Activated CD8-positive, alpha-beta T cell treated with anti-CD3 and anti-CD28 coated beads, Interleukin-2, amount 10 ng/mL, durations not matched to agents 7 days and 5 days (primary cell): ENCODE measurements around the gene OTUD1. TPM values are rescaled to one million over a fixed set of nuclear protein-coding genes. Genes with fewer than 3 reads are reported as not detected.
A peak's percentile ranks its signal among the peaks of the same experiment; 100 is the strongest.

ENCODE experiments used
- ATAC-seq: fragments of 150-1000 bp; cut with Tn5 transposase; one replicate; pipeline ENCODE4 v1.10.0; 2021; ENCODE audit warnings: moderate library complexity
- CTCF ChIA-PET: fragments of 350-600 bp; sonication (Branson Sonifier 250); formaldehyde crosslinking; loops from one replicate; lab custom pipeline; 2021; ENCODE audit warnings: antibody characterized with exemption; lab: Charles Lee
- POLR2A ChIA-PET: fragments of 350-600 bp; sonication (Branson Sonifier 250); formaldehyde crosslinking; loops from one replicate; lab custom pipeline; 2021; ENCODE audit warnings: antibody characterized with exemption; lab: Charles Lee
- DNase-seq: peaks from one replicate; pipeline ENCODE4 v3.0.0-alpha.2; 2020
- H3K27ac Mint-ChIP-seq: one replicate; pipeline ENCODE4 v1.8.0; 2021; ENCODE audit warnings: mild to moderate bottlenecking, mixed read lengths
- H3K27me3 Mint-ChIP-seq: one replicate; pipeline ENCODE4 v1.8.0; 2021; ENCODE audit warnings: low read depth, mixed read lengths
- H3K36me3 Mint-ChIP-seq: one replicate; pipeline ENCODE4 v1.8.0; 2021; ENCODE audit warnings: low read depth, mixed read lengths
- H3K4me1 Mint-ChIP-seq: one replicate; pipeline ENCODE4 v1.8.0; 2021; ENCODE audit warnings: low read depth, mixed read lengths
- H3K4me3 Mint-ChIP-seq: one replicate; pipeline ENCODE4 v1.8.0; 2021; ENCODE audit warnings: mild to moderate bottlenecking, mixed read lengths
- H3K9me3 Mint-ChIP-seq: one replicate; pipeline ENCODE4 v1.8.0; 2022; ENCODE audit warnings: mixed read lengths; ENCODE audit not compliant: insufficient read depth
- total RNA-seq, 2 experiments: library from RNA; stranded (reverse); gene quantifications; one replicate each; pipeline ENCODE4 v1.2.3, GENCODE V29; 2021

OTUD1 gene
- total RNA-seq, 2 experiments from 2014 or later: 8.4 to 8.9 TPM

GRCh38 chr10:23432639-23433038 is 6.2 kb upstream of the OTUD1 start:
- POLR2A ChIA-PET: no interaction called here
- CTCF ChIA-PET: interaction anchor here (0.7 to 0.8 kb wide), 2 partner anchors 104 to 118 kb away, joined by 3 to 4 read pairs; no protein-coding TSS in a partner anchor

GRCh38 chr10:23433701-23434100 is 5.2 kb upstream of the OTUD1 start:
- H3K4me1 Mint-ChIP-seq: peaks cover 12% of the 10 kb centered on the region
- no peaks in the 10 kb centered on the region for H3K9me3 Mint-ChIP-seq
- no peak overlapping the region for H3K27ac Mint-ChIP-seq
- DNase-seq (no peak), ATAC-seq (no peak)
- H3K27me3 Mint-ChIP-seq: peaks cover 2% of the 10 kb centered on the region
- no peaks in the 10 kb centered on the region for H3K36me3 Mint-ChIP-seq
- ChIA-PET CTCF (no interaction called here), POLR2A (no interaction called here)
- no peak overlapping the region for H3K4me3 Mint-ChIP-seq

More at GRCh38 chr10:23432639-23433038, 6.2 kb upstream of the OTUD1 start:
- peaks cover 4% of the 10 kb centered on the region for H3K27me3 Mint-ChIP-seq
- H3K36me3 Mint-ChIP-seq: no peaks in the 10 kb centered on the region
- peaks cover 3% of the 10 kb centered on the region for H3K4me1 Mint-ChIP-seq
- H3K4me3 Mint-ChIP-seq: no peak overlapping the region
- ATAC-seq: no peak
- DNase-seq: no peak
- no peak overlapping the region for H3K27ac Mint-ChIP-seq
- H3K9me3 Mint-ChIP-seq: no peaks in the 10 kb centered on the region

GRCh38 chr10:23435378-23435777 is 3.5 kb upstream of the OTUD1 start:
- CTCF ChIA-PET: interaction anchor here (1.1 to 1.3 kb wide), 2 partner anchors 86 to 110 kb away, joined by 3 to 4 read pairs; no protein-coding TSS in a partner anchor
- ATAC-seq (no peak), DNase-seq (no peak)
- Mint-ChIP-seq H3K4me1 (peaks cover 11% of the 10 kb centered on the region), H3K9me3 (no peaks in the 10 kb centered on the region), H3K36me3 (peaks cover 1% of the 10 kb centered on the region), H3K27ac (no peak overlapping the region), H3K27me3 (peaks cover 2% of the 10 kb centered on the region), H3K4me3 (no peak overlapping the region)
- POLR2A ChIA-PET: interaction anchor here (0.6 to 1.1 kb wide), 2 partner anchors 17 to 107 kb away, joined by 3 read pairs; no protein-coding TSS in a partner anchor

- H3K27ac Mint-ChIP-seq: no peak overlapping the region
- peaks cover 14% of the 10 kb centered on the region for H3K36me3 Mint-ChIP-seq
- CTCF ChIA-PET: interaction anchor here (1.0 kb wide), 1 partner anchor 112 kb away, joined by 3 read pairs; no protein-coding TSS in a partner anchor
- H3K4me1 Mint-ChIP-seq: peaks cover 26% of the 10 kb centered on the region
- H3K27me3 Mint-ChIP-seq: peaks cover 2% of the 10 kb centered on the region
- H3K4me3 Mint-ChIP-seq: no peak overlapping the region
- no peak for DNase-seq
- POLR2A ChIA-PET: no interaction called here
- no peaks in the 10 kb centered on the region for H3K9me3 Mint-ChIP-seq
- ATAC-seq: no peak
These were observed 1.9 kb upstream of the OTUD1 start for GRCh38 chr10:23436983-23437382.

- Mint-ChIP-seq H3K9me3 (no peaks in the 10 kb centered on the region), H3K4me3 (peak overlapping the region; percentile 76), H3K36me3 (peaks cover 21% of the 10 kb centered on the region), H3K4me1 (peaks cover 36% of the 10 kb centered on the region), H3K27me3 (peaks cover 2% of the 10 kb centered on the region), H3K27ac (peak overlapping the region; percentile 84)
- DNase-seq: no peak
- ATAC-seq: no peak
- ChIA-PET CTCF (interaction anchor here (1.0 to 1.5 kb wide), 2 partner anchors 104 to 105 kb away, joined by 4 read pairs; no protein-coding TSS in a partner anchor), POLR2A (interaction anchor here (0.7 to 2.6 kb wide), 5 partner anchors 9 to 75 kb away, joined by 3 to 24 read pairs (median 4); no protein-coding TSS in a partner anchor)
These were observed 820 bp upstream of the OTUD1 start for GRCh38 chr10:23437963-23438546.

GRCh38 chr10:23439452-23439960 is 631 bp downstream of the OTUD1 start:
- peak; percentile 47 for DNase-seq
- H3K9me3 Mint-ChIP-seq: no peaks in the 10 kb centered on the region
- peaks cover 2% of the 10 kb centered on the region for H3K27me3 Mint-ChIP-seq
- H3K4me3 Mint-ChIP-seq: peak overlapping the region; percentile 49
- peak overlapping the region; percentile 34 for H3K27ac Mint-ChIP-seq
- ChIA-PET POLR2A (interaction anchor here (1.4 to 2.6 kb wide), 4 partner anchors 21 to 95 kb away, joined by 3 to 24 read pairs (median 8); partner anchors contain the start of gene C10orf67), CTCF (interaction anchor here (1.5 kb wide), 1 partner anchor 105 kb away, joined by 4 read pairs; no protein-coding TSS in a partner anchor)
- peaks cover 37% of the 10 kb centered on the region for H3K4me1 Mint-ChIP-seq
- peaks cover 25% of the 10 kb centered on the region for H3K36me3 Mint-ChIP-seq
- ATAC-seq: peak; percentile 24

- peak; percentile 34 for DNase-seq
- H3K4me1 Mint-ChIP-seq: peaks cover 40% of the 10 kb centered on the region
- ChIA-PET POLR2A (interaction anchor here (0.7 to 2.6 kb wide), 5 partner anchors 36 to 96 kb away, joined by 3 to 24 read pairs (median 4); partner anchors contain the start of gene C10orf67), CTCF (interaction anchor here (1.8 to 2.7 kb wide), 3 partner anchors 77 to 125 kb away, joined by 4 to 8 read pairs (median 8); no protein-coding TSS in a partner anchor)
- ATAC-seq: peak; percentile 24
- peak overlapping the region; percentile 86 for H3K27ac Mint-ChIP-seq
- H3K4me3 Mint-ChIP-seq: peak overlapping the region; percentile 83
- H3K9me3 Mint-ChIP-seq: no peaks in the 10 kb centered on the region
- peaks cover 25% of the 10 kb centered on the region for H3K36me3 Mint-ChIP-seq
- peaks cover 2% of the 10 kb centered on the region for H3K27me3 Mint-ChIP-seq
These were observed 1.4 kb downstream of the OTUD1 start for GRCh38 chr10:23439961-23440889.

GRCh38 chr10:23441251-23441650 is 2.4 kb downstream of the OTUD1 start:
- Mint-ChIP-seq H3K4me3 (peak overlapping the region; percentile 83), H3K27me3 (no peaks in the 10 kb centered on the region), H3K4me1 (peaks cover 44% of the 10 kb centered on the region), H3K9me3 (no peaks in the 10 kb centered on the region), H3K27ac (peak overlapping the region; percentile 86), H3K36me3 (peaks cover 29% of the 10 kb centered on the region)
- DNase-seq (no peak), ATAC-seq (no peak)
- POLR2A ChIA-PET: interaction anchor here (1.3 to 1.5 kb wide), 2 partner anchors 76 to 78 kb away, joined by 3 to 4 read pairs; no protein-coding TSS in a partner anchor
- CTCF ChIA-PET: interaction anchor here (1.3 to 2.7 kb wide), 4 partner anchors 78 to 126 kb away, joined by 3 to 8 read pairs (median 6); no protein-coding TSS in a partner anchor

GRCh38 chr10:23442936-23443335 is 4.1 kb downstream of the OTUD1 start:
- Mint-ChIP-seq H3K27ac (no peak overlapping the region), H3K27me3 (no peaks in the 10 kb centered on the region), H3K4me3 (no peak overlapping the region), H3K4me1 (peaks cover 42% of the 10 kb centered on the region), H3K9me3 (no peaks in the 10 kb centered on the region), H3K36me3 (peaks cover 29% of the 10 kb centered on the region)
- ATAC-seq (no peak), DNase-seq (no peak)
- ChIA-PET CTCF (interaction anchor here (0.8 to 2.7 kb wide), 3 partner anchors 97 to 128 kb away, joined by 3 to 8 read pairs (median 4); no protein-coding TSS in a partner anchor), POLR2A (interaction anchor here (1.0 kb wide), 1 partner anchor 82 kb away, joined by 4 read pairs; no protein-coding TSS in a partner anchor)

GRCh38 chr10:23445591-23445990 is 6.7 kb downstream of the OTUD1 start:
- DNase-seq (no peak), ATAC-seq (no peak)
- H3K27me3 Mint-ChIP-seq: no peaks in the 10 kb centered on the region
- H3K36me3 Mint-ChIP-seq: peaks cover 25% of the 10 kb centered on the region
- H3K9me3 Mint-ChIP-seq: no peaks in the 10 kb centered on the region
- H3K27ac Mint-ChIP-seq: no peak overlapping the region
- peaks cover 46% of the 10 kb centered on the region for H3K4me1 Mint-ChIP-seq
- ChIA-PET CTCF (interaction anchor here (1.5 kb wide), 1 partner anchor 131 kb away, joined by 4 read pairs; no protein-coding TSS in a partner anchor), POLR2A (no interaction called here)
- H3K4me3 Mint-ChIP-seq: no peak overlapping the region

GRCh38 chr10:23448323-23448722 is 9.4 kb downstream of the OTUD1 start:
- CTCF ChIA-PET: no interaction called here
- no peak overlapping the region for H3K27ac Mint-ChIP-seq
- H3K4me1 Mint-ChIP-seq: peaks cover 22% of the 10 kb centered on the region
- DNase-seq (no peak), ATAC-seq (no peak)
- no peak overlapping the region for H3K4me3 Mint-ChIP-seq
- peaks cover 5% of the 10 kb centered on the region for H3K36me3 Mint-ChIP-seq
- H3K27me3 Mint-ChIP-seq: no peaks in the 10 kb centered on the region
- POLR2A ChIA-PET: interaction anchor here (1.4 kb wide), 1 partner anchor 85 kb away, joined by 5 read pairs; no protein-coding TSS in a partner anchor
- H3K9me3 Mint-ChIP-seq: no peaks in the 10 kb centered on the region
